Hepatocyte (in vitro differentiated cells): ENCODE results near the gene FMO4.

Source experiments
- CTCF ChIP-seq: fragments of 200-600 bp; sonication (generic); IDR thresholded peaks from 2 replicates; pipeline ENCODE4 v1.5.1; 2016; ENCODE audit warnings: antibody characterized with exemption, mild to moderate bottlenecking; ENCODE audit not compliant: poor library complexity
- EZH2phosphoT487 ChIP-seq: fragments of 200-600 bp; sonication (generic); IDR thresholded peaks from one replicate; pipeline ENCODE4 v1.6.1; 2018; ENCODE audit warnings: antibody characterized with exemption, mild to moderate bottlenecking, low read depth, moderate library complexity; ENCODE audit not compliant: unreplicated experiment, severe bottlenecking

DNA sequence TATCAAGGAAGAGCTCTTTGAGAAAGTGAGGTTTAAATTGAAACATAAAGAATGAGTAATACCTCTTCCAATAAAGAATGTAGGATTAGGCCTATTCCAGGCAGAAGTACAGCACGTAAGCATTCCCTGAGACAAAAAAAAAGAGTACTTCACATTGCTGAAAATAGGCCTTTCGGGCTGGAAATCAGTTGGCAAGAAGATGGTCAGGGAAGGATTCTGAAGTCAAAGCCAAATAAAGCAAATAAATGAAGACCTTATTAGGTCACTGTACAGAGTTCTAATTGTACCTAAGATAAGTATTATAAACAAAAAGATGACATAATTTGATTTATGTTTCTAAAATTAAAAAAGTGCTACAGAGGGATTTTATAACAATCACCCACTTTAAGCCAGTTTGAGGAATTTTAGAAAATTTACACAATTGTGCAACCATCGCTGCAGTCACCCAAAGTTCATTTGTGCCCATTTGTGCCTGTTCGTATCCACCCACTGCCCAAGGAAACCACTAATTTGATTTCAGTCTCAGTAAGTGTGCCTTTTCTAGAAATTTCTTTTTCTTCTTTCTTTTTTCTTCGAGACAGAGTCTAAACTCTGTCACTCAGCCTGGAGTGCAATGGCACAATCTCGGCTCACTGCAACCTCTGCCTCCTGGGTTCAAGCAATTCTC, 58.6 kb downstream of the FMO4 start:
- TF ChIP-seq CTCF = no peak
- no peak for TF ChIP-seq EZH2phosphoT487
